ENCODE data around the gene SPATA6L.

Gene SPATA6L

DNA sequence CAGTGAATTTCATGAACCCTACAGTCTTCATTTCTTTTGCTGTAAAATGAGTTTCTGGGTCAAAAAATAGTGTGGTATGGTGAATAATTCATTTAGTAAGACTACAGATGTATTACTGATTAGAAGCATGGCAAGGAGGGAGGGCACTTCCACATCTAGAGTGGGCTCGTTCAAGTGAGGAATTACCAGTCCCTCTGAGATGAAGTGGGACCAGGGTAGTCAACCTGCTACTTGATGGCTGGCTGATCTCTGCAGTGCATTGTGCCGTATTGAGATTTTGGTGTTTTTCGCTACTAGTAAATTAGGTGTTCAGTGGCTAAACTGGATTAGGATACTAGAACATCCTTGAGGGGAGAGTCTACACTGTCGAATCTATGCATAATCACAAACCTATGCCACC, 23.9 kb upstream of the SPATA6L start:
- H3K36me3 ChIP-seq (ENCODE audit: control insufficient read depth, insufficient read depth, low read length, severe bottlenecking): peaks cover 47% of the 10 kb centered on the region
- no peaks in the 10 kb centered on the region for H3K27me3 ChIP-seq (replicated peaks; ENCODE audit: control insufficient read depth, insufficient read depth, low read length)
- no peak overlapping the region for H3K9ac ChIP-seq (ENCODE audit: low read length)
- H3K4me1 ChIP-seq (ENCODE audit: control insufficient read depth, insufficient read depth, low read length): peaks cover 51% of the 10 kb centered on the region
- peak overlapping the region; percentile 14 for H3K4me3 ChIP-seq (ENCODE audit: low read length)
- no peak for DNase-seq (ENCODE audit: low read depth)
- H3K9me3 ChIP-seq (ENCODE audit: control insufficient read depth, low read length): no peaks in the 10 kb centered on the region

DNA sequence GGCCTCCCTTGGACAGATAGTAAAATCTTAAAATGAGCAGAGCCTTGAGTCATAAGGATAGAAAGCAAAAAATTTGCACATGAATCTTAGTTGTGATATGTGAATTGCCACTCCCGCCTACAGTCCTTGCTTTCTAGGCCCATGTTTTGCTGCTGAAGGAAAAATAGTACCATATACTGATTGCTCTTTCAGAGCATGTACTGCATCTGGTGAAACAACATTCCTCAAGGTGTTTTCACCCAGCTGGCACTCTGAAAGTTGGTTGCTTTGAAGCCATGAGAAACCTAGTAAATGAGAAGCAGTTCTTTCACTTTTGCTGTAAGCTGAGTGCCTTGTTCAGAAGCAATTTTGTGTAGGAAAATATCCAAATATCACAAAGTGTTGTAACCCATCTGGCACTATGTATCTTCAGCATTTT, 23.4 kb upstream of the SPATA6L start:
- H3K4me1 ChIP-seq (ENCODE audit: control insufficient read depth, insufficient read depth, low read length): peaks cover 51% of the 10 kb centered on the region
- H3K36me3 ChIP-seq (ENCODE audit: control insufficient read depth, insufficient read depth, low read length, severe bottlenecking): peaks cover 47% of the 10 kb centered on the region
- peak overlapping the region; percentile 14 for H3K4me3 ChIP-seq (ENCODE audit: low read length)
- DNase-seq (ENCODE audit: low read depth): peak; percentile 18
- H3K9ac ChIP-seq (ENCODE audit: low read length): peak overlapping the region; percentile 39
- H3K9me3 ChIP-seq (ENCODE audit: control insufficient read depth, low read length): no peaks in the 10 kb centered on the region
- no peaks in the 10 kb centered on the region for H3K27me3 ChIP-seq (replicated peaks; ENCODE audit: control insufficient read depth, insufficient read depth, low read length)

DNA sequence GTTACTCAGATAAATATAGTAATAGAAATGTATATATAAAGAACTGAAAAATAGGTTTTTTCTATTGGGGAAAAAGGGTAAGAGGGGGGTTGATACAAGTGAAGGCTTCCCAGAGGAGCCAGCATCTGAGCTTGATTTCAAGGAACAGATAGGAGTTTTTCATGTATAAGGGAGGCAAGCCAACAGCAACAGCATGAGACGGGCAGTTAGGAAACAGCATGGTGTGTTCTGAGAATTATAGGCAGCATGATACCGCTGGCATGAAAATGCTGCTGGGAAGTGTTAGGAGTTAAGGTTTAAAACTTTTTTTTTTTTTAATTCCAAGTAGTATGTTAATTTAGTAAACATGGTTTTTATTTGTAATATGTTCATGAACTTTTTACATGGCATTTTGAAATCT, 22.7 kb upstream of the SPATA6L start:
- H3K36me3 ChIP-seq (ENCODE audit: control insufficient read depth, insufficient read depth, low read length, severe bottlenecking): peaks cover 43% of the 10 kb centered on the region
- DNase-seq (ENCODE audit: low read depth): no peak

DNA sequence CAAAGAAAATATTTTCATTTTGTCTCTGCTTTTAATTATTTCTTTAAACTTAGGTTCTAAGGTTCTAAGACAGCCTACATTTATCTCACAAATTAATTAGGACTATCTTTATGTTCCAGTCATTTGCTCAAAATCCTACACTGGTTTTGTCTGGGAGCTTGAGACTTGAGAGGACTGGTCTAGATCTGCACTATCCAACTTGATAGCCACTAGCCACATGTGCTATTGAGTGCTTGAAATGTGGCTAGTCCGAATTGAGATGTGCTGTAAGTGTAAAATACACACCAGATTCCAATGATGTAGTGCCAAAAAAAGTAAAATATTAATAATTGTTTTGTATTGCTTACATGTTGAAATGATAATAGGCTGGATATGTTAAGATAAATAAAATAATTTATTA, 20.3 kb upstream of the SPATA6L start:
- Histone ChIP-seq H3K9ac (ENCODE audit: low read length) (peak overlapping the region; percentile 20), H3K27me3 (replicated peaks; ENCODE audit: control insufficient read depth, insufficient read depth, low read length) (no peaks in the 10 kb centered on the region), H3K36me3 (ENCODE audit: control insufficient read depth, insufficient read depth, low read length, severe bottlenecking) (peaks cover 33% of the 10 kb centered on the region), H3K4me3 (ENCODE audit: low read length) (peak overlapping the region; percentile 43), H3K9me3 (ENCODE audit: control insufficient read depth, low read length) (no peaks in the 10 kb centered on the region), H3K4me1 (ENCODE audit: control insufficient read depth, insufficient read depth, low read length) (peaks cover 61% of the 10 kb centered on the region)
- DNase-seq (ENCODE audit: low read depth): no peak

More for the DNA sequence above, 22.7 kb upstream of the SPATA6L start:
- H3K27me3 ChIP-seq (replicated peaks; ENCODE audit: control insufficient read depth, insufficient read depth, low read length): no peaks in the 10 kb centered on the region
- peaks cover 57% of the 10 kb centered on the region for H3K4me1 ChIP-seq (ENCODE audit: control insufficient read depth, insufficient read depth, low read length)
- no peak overlapping the region for H3K4me3 ChIP-seq (ENCODE audit: low read length)
- no peaks in the 10 kb centered on the region for H3K9me3 ChIP-seq (ENCODE audit: control insufficient read depth, low read length)
- H3K9ac ChIP-seq (ENCODE audit: low read length): peak overlapping the region; percentile 10

DNA sequence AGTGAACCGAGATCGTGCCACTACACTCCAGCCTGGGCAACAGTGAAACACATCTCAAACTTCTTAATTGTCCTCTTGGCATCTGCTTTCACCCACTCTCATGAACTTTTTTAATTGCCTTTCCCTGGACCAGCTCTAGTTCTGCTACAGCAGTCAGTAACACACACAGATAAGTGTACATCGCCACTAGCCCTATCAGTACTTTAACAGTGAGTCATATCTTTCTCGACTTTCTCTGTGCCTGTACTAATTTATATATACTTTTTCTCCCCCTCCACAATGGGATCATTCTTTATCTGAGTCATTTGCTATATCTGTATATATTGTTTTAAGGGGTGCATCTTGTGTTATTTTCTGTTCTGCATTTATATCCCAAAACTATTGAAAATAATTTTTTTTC, 19.8 kb upstream of the SPATA6L start:
- Histone ChIP-seq H3K4me3 (ENCODE audit: low read length) (no peak overlapping the region), H3K36me3 (ENCODE audit: control insufficient read depth, insufficient read depth, low read length, severe bottlenecking) (peaks cover 30% of the 10 kb centered on the region), H3K27me3 (replicated peaks; ENCODE audit: control insufficient read depth, insufficient read depth, low read length) (no peaks in the 10 kb centered on the region), H3K4me1 (ENCODE audit: control insufficient read depth, insufficient read depth, low read length) (peaks cover 62% of the 10 kb centered on the region), H3K9ac (ENCODE audit: low read length) (no peak overlapping the region), H3K9me3 (ENCODE audit: control insufficient read depth, low read length) (no peaks in the 10 kb centered on the region)
- DNase-seq (ENCODE audit: low read depth): no peak

DNA sequence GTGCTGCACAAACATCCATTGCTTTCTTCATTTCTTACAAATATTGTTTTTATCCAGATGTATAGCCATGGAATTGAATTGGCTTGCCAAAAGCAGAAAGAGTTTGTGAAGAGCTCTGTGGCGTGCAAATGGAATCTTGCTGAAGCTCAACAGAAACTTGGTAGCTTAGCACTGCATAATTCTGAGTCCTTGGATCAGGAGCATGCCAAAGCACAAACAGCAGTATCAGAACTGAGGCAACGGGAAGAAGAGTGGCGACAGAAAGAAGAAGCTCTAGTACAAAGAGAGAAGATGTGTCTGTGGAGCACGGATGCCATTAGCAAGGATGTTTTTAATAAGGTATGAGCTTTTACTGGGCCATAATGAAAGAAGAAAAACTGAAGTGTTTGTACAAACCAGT, 18.5 kb upstream of the SPATA6L start:
- no peak overlapping the region for H3K9ac ChIP-seq (ENCODE audit: low read length)
- peaks cover 22% of the 10 kb centered on the region for H3K36me3 ChIP-seq (ENCODE audit: control insufficient read depth, insufficient read depth, low read length, severe bottlenecking)
- no peak overlapping the region for H3K4me3 ChIP-seq (ENCODE audit: low read length)
- DNase-seq (ENCODE audit: low read depth): no peak
- peaks cover 56% of the 10 kb centered on the region for H3K4me1 ChIP-seq (ENCODE audit: control insufficient read depth, insufficient read depth, low read length)
- H3K9me3 ChIP-seq (ENCODE audit: control insufficient read depth, low read length): no peaks in the 10 kb centered on the region
- no peaks in the 10 kb centered on the region for H3K27me3 ChIP-seq (replicated peaks; ENCODE audit: control insufficient read depth, insufficient read depth, low read length)

DNA sequence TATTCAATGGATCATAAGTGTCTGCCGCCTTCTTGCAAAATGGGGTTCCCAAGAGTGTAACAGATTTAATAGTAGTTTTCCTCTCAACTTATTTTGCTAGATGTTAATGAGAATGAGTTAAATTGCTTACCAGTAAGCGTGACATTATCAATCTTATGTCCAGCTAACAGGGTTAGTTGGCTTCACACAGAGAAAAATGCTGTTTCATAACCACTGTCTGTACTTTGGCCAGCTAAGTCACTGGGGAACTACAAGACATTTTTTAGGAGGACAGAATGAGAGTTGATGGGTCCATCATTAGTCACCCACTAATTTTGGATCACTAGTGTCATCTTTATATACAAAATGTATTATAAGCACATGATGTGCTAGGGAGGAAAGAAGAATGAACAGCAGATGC, 14.5 kb upstream of the SPATA6L start:
- no peaks in the 10 kb centered on the region for H3K9me3 ChIP-seq (ENCODE audit: control insufficient read depth, low read length)
- peak; percentile 65 for DNase-seq (ENCODE audit: low read depth)
- H3K4me1 ChIP-seq (ENCODE audit: control insufficient read depth, insufficient read depth, low read length): peaks cover 31% of the 10 kb centered on the region
- peaks cover 13% of the 10 kb centered on the region for H3K36me3 ChIP-seq (ENCODE audit: control insufficient read depth, insufficient read depth, low read length, severe bottlenecking)
- peak overlapping the region; percentile 94 for H3K4me3 ChIP-seq (ENCODE audit: low read length)
- peak overlapping the region; percentile 97 for H3K9ac ChIP-seq (ENCODE audit: low read length)
- H3K27me3 ChIP-seq (replicated peaks; ENCODE audit: control insufficient read depth, insufficient read depth, low read length): no peaks in the 10 kb centered on the region

DNA sequence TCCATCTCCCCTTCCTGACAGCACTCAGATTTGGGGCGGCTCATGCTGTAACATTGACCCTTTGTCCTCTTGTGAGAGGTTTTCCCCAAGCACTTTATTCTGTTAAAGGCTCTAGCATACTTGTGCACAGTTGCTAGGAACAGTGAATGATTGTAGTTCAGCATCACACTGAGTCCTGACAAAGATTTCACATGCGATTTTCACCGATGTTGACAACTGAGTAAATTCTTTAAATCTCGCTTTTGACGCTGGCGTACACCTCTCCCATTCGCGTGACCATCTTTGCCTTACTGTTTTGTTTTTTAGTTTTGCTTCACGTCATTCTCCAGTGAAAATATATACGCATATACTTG, 13.9 kb upstream of the SPATA6L start:
- no peaks in the 10 kb centered on the region for H3K9me3 ChIP-seq (ENCODE audit: control insufficient read depth, low read length)
- H3K4me3 ChIP-seq (ENCODE audit: low read length): peak overlapping the region; percentile 94
- H3K36me3 ChIP-seq (ENCODE audit: control insufficient read depth, insufficient read depth, low read length, severe bottlenecking): peaks cover 7% of the 10 kb centered on the region
- peak; percentile 47 for DNase-seq (ENCODE audit: low read depth)
- H3K4me1 ChIP-seq (ENCODE audit: control insufficient read depth, insufficient read depth, low read length): peaks cover 34% of the 10 kb centered on the region
- peak overlapping the region; percentile 97 for H3K9ac ChIP-seq (ENCODE audit: low read length)
- no peaks in the 10 kb centered on the region for H3K27me3 ChIP-seq (replicated peaks; ENCODE audit: control insufficient read depth, insufficient read depth, low read length)

DNA sequence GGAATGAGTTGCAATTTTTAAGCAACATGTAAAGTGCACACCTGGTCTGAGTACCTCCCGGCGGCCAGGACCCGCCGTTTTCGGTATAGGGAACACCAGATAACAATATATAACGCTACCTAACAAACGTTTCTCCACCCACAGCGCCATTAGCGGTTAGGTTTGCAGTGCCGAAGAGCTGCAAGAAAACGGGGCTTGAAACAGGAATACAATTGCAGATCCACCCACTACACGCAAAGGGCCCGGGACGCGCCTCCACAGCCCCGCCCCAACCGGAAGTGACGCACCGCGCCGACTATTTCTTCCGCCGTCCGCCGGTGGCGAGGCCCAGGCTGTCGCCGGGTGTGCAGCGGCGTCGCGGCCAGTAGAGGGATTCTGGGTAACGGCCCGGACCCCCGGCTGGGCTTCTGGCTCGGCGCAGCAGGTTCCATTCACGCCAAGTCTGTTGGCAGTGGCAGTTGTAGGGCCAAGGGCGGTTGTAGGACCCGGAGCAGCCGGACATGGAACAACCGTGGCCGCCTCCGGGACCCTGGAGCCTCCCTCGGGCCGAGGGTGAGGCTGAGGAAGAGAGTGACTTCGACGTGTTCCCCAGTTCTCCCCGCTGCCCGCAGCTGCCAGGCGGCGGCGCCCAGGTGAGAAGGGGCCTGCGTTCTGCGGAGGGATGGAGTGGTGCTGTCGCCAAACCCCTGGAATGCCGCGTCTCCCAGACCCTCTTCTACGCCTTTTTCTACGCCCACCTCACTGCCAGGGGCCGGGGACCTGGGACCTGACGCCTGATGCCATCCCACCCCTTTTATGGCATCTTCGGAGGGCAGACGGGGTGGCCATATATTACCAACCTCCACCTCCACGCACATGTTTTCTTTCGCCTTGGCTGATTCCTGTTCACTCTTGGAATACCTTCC, 13.2 kb upstream of the SPATA6L start, which contains the start of gene CDC37L1:
TSS of gene CDC37L1 (plus strand) at position 302 of the 905 bp plus-strand sequence. CDS start at position 501, 199 bp downstream.
- H3K27me3 ChIP-seq (replicated peaks; ENCODE audit: control insufficient read depth, insufficient read depth, low read length): no peaks in the 10 kb centered on the region
- peaks cover 38% of the 10 kb centered on the region for H3K4me1 ChIP-seq (ENCODE audit: control insufficient read depth, insufficient read depth, low read length)
- DNase-seq (ENCODE audit: low read depth): peak; percentile 99
- H3K4me3 ChIP-seq (ENCODE audit: low read length): peak within 1 kb of the TSS; percentile 94
- H3K9me3 ChIP-seq (ENCODE audit: control insufficient read depth, low read length): no peaks in the 10 kb centered on the region
- H3K9ac ChIP-seq (ENCODE audit: low read length): peak within 1 kb of the TSS; percentile 97
- H3K36me3 ChIP-seq (ENCODE audit: control insufficient read depth, insufficient read depth, low read length, severe bottlenecking): peaks cover under 1% of the 10 kb centered on the region

DNA sequence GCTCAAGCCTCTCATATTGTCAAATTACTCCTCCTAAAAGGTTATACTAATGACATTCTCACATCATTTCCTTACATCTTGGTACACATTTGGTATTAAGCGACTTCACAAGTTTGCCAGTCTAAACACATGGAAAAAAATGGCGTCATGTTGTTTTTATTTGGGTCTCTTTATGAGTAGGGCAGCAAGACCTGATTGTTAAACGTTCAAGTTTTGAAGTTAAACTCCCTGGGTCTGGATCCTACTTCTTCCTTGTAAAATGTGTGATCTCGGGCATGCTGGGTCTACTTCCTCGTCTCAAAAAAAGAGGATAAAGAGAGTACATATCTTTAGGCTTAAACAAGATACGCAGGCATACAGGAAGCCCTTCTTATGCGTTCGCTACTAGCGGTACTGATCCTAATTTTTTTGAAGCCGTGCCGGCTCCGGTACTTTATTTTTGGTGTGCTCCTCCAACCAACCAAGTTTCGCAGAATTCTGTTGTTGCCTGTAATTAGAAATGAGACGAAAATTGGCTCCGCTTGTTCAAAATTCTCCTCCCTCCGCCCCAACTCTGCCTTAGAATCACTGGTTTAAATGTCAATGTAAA, 12.5 kb upstream of the SPATA6L start:
- peak overlapping the region; percentile 97 for H3K9ac ChIP-seq (ENCODE audit: low read length)
- peaks cover 37% of the 10 kb centered on the region for H3K4me1 ChIP-seq (ENCODE audit: control insufficient read depth, insufficient read depth, low read length)
- no peaks in the 10 kb centered on the region for H3K27me3 ChIP-seq (replicated peaks; ENCODE audit: control insufficient read depth, insufficient read depth, low read length)
- H3K4me3 ChIP-seq (ENCODE audit: low read length): peak overlapping the region; percentile 94
- DNase-seq (ENCODE audit: low read depth): peak; percentile 66
- no peaks in the 10 kb centered on the region for H3K9me3 ChIP-seq (ENCODE audit: control insufficient read depth, low read length)
- H3K36me3 ChIP-seq (ENCODE audit: control insufficient read depth, insufficient read depth, low read length, severe bottlenecking): no peaks in the 10 kb centered on the region

DNA sequence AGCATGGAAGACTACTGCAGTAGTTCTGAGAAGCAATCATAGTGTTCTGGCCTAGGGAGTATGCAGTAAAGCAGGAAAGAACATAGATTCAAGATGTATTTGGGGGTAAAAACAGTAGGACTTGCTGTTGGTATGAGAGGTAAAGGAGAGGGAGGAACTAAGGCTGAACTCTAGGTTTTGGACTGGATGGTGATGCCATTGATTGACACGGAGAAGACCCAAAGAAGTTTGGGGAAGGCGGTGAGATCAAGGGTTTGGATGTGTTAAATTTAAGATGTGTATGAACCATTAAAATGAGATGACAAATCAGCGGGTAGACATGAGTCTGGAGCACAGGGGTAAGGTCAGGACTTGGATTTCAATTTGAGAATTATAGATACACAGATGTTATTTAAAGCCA, 11.1 kb upstream of the SPATA6L start:
- Histone ChIP-seq H3K4me3 (ENCODE audit: low read length) (no peak overlapping the region), H3K4me1 (ENCODE audit: control insufficient read depth, insufficient read depth, low read length) (peaks cover 30% of the 10 kb centered on the region), H3K9ac (ENCODE audit: low read length) (no peak overlapping the region), H3K9me3 (ENCODE audit: control insufficient read depth, low read length) (no peaks in the 10 kb centered on the region), H3K36me3 (ENCODE audit: control insufficient read depth, insufficient read depth, low read length, severe bottlenecking) (no peaks in the 10 kb centered on the region), H3K27me3 (replicated peaks; ENCODE audit: control insufficient read depth, insufficient read depth, low read length) (no peaks in the 10 kb centered on the region)
- no peak for DNase-seq (ENCODE audit: low read depth)
